ENCODE measurements around the gene PRDM12. TPM values are rescaled to one million over a fixed set of nuclear protein-coding genes. Genes with fewer than 3 reads are reported as not detected.

Gene PRDM12
- not detected for total RNA-seq

DNA sequence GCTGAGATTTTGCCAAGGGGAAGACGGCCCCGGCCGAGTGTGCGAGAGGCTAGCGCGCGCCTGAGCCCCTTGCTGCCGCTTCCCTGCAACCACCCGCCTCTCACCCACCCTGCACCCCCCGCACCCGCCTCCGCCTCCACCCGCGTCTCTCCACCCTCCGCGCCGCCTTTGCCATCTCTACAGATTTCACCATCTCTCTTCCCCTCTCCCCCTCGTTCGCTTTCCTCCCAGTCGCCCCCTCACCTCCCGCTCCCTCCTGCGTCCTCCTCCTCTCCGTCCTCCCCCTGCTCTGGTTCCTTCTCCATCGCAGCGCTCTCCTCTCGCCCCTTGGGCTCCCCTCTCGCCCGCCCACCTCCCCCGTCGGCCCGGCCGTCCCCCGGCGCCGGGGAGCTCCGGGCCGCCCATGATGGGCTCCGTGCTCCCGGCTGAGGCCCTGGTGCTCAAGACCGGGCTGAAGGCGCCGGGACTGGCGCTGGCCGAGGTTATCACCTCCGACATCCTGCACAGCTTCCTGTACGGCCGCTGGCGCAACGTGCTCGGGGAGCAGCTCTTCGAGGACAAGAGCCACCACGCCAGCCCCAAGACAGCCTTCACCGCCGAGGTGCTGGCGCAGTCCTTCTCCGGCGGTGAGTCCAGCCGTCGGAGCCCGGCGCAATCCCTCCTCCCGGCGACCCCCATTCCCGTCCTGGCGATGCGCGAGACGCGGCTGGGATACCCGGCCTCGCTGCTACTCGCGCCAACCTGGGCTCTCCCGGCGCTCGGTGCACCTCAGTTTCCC, at the start of gene PRDM12:
TSS of gene PRDM12 (plus strand) at position 344 of the 778 bp plus-strand sequence. CDS start at position 404, 60 bp downstream.
- ATAC-seq: no peak

DNA sequence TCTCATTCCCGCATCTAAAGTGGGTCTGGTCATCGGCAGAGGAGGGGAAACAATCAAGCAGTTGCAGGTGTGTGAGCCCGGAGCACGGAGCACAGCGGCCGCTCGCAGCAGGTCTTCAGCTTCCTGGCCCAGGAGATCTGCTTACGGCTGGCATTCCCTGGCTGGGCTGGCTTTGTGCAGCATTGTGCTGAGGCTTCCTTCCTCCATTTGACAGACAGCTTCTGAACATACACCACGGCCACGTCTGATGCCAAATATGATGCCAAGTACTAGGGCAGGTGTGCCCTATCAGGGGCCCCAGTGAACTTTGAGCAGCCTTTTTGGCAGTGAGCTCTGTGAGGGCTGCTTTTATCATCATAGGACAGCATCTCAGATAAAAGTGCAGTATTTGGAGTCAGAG, 47.9 kb upstream of the PRDM12 start:
- no peak for ATAC-seq

DNA sequence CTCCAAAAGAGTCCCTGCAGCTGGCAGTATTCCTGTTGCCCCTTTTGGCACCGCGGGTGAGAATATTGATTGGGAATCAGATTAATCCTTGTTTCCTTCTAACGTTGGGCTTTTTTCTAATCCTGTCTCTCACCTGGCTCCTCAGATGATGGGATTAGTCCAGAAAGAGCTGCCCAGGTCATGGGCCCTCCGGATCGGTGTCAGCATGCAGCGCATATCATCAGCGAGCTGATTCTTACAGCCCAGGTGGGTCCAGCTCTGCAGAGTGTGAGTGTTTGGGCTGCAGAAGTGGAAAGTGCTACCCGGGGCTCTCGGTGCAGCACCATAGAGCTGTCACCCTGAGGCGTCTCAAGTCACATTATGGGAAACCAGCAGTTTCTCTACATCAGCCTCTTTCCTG, 40.9 kb upstream of the PRDM12 start:
- ATAC-seq: no peak

DNA sequence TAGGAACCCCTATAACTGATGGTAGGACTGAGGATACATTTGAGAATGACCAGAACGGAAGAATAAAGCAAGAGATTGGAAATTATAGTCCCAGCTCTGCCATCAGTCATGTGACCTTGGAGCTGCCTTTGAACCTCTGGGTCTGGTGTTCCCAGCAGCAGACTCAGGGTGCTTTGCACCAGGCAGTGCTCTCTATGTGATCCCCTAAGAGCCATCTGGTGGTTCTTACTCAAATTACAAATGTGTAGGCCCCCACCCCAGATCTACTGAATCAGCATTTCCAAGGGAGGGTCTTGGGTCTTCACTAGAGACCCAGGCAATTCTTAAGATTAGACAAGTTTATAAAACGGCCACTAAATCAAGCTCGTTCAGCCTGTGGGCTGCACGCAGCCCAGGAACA, 40.2 kb upstream of the PRDM12 start:
- no peak for ATAC-seq

DNA sequence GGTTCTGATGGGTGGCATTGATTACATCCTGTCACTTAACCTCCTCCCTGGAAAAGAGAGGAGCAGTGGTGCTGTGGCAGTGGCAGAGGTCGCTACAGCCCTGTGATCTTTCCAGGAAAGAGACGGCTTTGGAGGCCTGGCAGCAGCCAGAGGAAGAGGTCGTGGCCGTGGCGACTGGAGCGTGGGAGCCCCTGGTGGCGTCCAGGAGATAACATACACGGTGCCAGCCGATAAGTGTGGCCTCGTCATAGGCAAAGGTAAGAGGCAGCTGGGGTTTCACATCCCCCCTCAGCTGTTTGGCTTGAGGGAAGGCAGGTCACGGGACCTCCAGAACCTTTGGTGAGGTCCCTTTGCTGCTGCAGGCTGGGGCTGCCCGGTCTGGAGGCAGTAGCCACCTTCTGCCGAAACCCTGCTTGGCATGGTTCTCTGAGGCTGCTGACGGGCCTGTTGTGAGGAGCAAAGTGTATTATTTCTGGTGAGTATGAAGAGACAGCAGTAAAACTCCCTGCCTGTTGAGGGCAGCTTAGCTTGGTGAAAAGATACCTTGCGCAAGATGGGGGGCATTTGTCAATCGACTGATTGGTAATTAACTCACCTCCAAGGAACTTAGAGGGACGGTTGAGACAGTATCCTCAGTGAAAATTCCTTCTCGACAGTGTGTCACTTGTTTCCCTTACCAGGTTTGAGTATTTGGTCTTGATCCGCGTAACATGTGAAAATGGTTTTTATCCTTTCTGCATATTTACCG, 38.0 kb upstream of the PRDM12 start:
- no peak for ATAC-seq

DNA sequence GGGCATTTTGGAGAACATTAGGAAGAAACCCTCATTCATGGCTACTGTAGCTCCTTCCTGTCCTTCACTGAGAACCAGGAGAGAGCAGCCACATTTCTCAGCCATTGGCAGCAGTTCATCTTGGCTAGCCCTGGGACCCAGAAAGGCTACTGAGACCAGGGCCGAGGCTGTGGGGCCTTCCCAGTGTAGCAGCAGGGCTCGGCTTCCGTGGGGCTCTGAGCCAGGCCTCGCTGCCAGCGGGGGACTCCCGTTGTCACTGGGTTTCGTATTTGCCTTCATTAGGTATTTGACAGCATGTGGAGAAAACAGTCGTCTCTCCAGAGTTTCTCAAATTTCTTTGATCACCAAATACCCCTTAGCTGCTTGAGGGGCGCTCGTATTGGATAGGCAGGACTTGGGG, 37.3 kb upstream of the PRDM12 start:
- no peak for ATAC-seq

DNA sequence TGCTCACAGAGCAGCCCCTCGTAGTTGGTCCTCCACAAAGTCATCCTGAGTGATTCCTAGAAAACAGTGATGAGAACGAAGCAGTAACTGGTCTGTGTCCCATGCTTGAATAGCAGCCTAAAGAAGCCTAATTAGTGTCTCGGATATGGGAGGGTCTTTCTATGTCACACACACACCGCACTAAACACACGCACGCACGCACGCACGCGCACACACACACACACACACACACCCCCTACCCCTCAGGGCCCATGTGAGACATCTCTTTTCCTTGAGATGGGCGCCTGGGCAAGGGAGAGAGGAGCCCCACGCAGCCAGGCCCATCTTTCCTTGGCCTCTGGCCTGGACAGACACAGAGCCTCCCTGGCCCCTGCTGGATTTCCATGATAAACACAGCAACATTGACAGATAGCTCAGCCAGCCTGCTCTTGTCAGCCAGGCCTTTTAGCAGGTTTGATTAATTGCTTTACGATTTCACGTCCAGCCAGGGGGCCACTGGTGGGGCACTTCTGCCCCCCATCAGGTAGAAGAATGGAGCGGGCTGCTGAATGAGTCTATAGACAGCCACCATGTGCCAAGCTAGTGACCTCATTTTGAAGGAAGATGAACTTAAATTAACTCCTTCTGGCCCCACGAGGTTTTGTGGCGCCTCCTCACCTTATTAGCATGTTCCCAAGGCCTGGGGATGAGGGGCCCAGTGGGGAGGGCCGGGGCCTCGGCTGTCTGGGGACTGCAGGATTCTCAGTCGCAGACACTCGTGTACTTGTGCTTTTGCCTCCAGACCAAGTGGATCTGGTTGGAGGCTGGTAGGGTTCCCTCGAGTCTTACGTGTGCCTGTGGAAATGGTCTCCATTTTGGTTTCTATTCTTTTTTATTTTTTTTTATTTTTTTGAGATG, 36.2 kb upstream of the PRDM12 start:
- no peak for ATAC-seq

DNA sequence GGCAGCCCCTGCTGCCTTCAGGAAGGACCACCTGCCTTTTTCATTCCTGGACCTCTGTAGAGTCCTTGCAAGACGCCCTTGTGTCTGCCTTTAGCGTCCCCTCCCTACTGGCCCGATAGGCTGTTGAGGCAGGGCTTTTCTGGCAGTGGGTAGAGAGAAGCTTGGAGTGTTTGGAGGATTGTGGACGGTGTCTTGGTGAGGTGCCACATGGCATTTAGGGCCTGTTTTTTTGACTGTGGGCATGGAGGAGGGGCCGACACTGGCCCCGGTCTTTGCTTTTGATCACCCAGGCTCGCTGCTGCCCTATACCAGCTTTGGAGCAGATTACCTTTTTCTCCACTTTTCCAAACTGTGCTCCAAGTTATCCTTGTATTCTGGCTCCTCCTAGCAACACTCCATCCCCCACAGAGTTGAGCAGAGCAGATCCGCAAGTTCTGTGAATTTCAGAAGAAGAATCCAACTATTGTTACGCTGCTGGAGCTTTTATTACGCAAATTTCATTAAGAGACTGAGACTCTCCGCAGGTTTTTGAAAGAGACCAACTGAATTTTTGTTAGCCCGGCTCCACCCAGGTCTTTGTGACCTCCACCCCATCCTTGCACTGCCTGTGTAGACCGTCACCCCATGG, 34.8 kb upstream of the PRDM12 start:
- no peak for ATAC-seq

DNA sequence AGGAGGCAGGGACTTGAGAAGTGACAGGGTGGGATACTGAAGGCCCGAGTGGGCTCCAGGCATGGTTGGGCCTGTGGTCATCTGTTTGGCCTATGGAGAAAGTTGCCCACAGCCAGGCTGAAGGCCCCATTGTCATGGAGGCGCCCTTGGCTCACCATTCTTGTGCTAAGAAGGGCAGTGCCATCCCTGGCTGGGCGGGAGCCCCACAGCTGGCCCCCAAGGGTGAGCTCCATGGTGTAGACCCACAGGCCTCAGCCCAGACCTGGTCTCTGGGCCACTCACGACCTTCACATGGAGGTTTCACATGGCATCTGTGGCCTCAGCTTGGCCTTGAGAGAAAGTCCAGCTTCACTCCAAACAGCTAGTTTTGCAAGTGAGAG, 34.3 kb upstream of the PRDM12 start:
- ATAC-seq: no peak

DNA sequence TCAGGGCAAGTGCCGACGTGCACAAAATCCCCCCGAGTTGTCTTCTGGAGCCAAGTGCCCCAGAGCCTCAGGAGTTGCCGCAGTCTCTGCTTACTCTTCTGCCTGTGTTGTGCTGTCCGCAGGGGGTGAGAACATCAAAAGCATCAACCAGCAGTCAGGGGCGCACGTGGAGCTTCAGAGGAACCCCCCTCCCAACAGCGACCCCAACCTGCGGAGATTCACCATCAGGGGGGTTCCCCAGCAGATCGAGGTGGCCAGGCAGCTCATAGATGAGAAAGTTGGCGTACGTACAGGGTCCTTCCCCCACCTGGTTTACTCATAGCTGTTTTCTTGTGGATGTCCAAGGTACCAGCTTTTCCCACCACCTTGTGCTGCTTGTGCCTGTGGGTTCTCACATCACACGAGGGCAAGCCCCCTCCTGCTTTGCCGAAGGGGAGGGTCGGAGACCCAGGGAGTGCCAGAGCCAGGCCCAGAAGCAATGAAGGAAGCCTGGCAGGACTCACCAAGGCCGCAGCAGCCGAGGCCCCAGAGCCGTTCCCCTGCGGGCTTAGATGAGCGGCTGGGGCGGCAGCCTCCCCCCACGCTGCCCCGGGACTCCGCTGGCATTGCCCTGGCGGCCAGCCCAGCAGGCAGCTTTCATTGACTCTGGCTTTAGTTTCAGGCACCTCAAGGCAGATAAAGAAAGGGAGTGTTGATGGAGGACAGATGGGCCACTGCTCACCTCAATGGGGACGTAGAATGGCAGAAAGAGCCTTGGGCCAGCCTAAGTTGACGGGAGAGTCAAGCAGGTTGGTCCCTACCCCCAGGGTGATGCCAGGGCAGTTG, 33.7 kb upstream of the PRDM12 start:
- ATAC-seq: no peak

DNA sequence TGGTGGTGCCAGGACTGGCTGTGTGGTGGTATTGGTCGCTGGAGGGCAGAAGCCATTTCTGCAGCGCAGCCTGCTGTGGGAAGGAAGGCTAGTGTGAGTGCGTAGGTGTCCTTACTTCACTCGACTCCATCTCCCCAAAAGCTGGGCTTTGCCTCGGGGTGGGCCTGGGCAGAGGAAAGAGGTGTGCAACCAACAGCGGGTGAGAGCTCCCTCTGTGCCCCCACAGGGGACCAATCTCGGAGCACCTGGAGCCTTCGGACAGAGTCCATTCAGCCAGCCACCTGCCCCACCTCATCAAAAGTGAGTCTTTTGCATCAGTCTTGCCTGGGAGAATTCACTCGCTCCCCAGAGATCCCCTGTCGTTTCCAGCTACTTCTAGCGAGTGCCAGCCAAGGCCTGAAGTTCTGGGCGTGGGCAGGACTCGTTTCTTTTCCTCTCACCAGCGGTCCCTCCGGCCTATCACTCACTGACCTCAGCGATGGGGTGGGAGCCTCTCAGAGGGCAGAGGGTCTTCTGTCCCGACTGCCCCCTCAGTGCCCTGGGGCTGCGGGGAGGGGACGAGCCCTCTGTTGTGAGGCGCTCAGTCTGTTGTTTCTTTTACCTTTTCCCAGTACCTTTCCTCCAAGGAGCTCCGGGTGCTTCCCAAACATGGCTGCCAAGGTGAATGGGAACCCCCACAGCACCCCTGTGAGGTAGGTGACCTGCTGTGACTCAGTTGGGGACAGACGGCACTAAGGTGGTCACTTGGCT, 32.9 kb upstream of the PRDM12 start:
- no peak for ATAC-seq

DNA sequence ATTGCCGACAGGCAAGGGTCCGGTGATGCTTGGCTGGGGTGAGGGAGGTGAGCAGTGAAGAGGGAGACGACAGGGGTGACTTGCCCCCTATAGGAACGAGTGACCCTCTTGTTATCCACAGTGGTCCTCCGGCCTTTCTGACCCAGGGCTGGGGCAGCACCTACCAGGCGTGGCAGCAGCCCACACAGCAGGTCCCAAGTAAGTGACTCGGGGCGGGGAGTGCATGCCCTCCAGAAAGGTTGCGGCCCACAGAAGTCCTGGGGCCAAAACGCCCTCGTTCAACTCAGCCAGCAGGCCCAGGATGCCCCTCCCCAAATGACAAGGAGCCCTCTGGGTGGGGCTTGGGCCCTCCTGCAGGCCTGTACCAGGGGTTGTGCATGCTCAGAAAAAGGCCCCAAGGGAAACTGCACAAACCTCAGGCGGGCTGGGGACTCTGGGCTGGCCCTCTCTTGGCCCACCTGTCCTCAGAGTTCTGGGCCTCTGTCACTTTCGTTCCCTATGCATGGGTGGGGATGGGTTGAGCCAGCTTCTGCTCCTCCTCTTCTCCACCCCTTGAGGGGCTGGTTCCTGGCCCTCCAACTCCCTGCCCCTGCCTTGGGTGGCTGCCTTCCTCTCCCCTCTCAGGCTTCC, 32.2 kb upstream of the PRDM12 start:
- ATAC-seq: no peak

DNA sequence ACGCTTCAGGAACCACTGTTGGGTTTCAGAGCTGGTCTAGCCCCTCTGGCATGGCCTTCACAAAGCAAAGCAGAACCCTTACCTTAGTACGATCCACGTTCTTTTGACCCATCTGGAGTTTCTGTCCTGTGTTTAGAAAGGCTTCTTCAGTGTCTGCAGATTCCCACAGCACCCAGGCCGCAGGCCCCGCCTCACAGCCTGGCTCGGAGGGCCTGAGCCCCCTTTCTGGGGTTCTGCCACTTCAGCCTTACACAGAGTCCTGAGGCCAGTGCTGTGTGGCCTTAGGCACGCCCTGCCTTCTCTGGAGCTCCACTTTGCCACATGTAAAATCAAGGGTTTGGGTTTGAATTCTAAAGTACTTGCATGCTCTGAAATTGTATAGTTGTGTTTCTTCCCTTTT, 31.6 kb upstream of the PRDM12 start:
- ATAC-seq: no peak

DNA sequence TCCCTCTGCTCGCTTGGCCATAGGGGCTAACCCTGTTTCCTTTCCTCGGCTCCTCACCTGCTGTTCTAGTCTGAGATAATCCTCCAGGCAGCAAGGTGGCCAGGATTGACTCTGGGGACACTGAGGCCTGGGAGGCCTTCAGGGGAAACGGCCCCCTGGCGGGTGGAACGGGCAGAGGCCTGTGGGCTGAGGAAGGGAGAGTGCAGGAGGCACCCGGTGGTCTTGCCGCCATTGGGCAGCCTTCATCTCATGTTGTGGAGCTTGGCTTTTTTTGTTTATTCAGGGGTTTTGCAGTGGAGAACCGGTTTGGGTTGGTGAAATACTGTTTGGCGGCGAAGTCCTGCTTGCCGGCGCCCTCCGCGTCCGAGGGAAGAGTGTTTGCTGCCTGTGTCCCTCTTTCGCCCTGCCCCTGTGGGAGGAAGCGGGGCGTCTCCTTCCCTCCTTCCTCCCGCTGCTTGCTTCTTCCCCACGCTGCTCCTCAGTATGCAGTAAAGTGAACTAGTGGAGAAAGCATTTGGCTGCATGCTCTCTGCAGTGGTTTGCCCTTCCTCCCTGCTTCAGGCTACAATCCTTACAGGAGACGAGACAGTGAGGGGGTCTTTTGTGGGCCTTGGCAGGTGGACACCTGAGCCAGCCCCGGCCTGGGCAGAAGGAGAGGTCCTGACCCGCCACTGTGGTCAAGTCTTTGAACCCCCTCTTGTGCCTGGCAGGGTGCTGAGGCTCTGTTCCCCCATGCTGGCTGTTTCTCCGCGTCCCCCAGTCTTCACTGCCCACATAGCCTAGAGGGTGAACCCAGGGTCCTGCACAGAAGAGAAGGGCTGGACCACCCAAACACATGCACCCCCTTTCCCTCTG, 30.8 kb upstream of the PRDM12 start:
- ATAC-seq: no peak

DNA sequence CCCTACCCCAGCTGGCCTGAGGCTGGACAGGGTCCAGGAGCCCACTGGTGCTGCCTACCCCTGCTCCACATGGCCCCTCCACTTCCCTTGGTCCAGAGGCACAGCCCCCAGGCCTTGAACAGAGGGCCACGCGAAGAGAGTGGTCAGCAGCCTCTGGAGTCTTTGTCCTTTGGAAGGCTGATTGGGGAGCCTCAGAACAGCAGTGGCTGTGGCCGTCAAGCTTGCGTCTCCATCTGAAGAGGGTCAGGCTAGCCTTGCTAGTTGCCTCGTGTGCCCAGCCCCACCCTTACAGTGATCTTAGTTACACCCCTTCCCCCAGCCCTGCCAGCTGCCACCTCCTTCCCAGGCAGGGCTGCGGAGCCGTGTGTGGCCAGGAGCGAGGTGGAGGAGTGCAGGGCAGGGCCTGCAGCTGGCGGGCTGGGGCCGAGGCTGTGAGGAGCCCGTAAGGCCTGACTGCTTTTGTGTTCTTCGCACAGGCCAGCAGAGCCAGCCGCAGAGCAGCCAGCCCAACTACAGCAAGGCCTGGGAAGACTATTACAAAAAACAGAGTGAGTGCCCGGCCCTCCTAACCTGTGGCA, 30.1 kb upstream of the PRDM12 start:
- ATAC-seq: no peak

DNA sequence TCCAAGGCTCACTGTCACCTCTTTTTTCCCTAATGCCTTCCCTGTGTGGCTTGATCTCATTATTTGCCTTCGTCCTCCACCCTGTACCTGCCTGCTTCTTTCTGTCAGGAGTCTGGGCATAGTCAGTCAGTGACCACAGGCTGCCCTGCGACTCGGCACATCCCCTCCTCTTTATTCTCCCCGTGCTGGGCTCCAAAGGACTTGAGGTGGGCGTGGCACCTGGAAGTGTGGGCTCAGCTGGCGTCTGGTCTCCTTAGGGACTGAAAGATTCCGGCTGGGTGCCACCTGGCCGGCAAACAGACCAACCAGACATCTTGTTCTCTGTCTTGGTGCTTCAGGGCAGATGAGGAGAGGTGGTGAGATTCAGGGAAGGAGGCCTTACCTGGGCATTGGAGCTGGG, 29.6 kb upstream of the PRDM12 start:
- ATAC-seq: no peak

DNA sequence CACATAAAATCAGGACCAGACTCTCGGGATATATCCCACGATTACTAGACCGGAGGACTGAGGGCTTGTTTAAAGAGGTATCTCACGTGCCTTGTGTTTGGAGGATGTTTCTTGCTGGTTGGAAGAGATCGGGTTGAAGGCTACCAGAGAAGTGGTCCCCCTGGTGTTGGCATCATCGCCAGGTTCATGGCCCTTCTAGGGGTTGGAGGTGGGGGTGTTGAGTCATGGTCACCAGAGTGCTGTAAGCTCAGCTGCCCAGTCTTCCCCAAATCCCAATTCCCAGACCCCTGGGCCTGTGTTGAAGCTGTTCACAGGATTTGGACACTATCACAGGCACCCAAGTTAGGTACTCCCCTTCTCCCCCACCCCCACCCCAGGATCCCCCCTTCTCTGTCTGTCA, 29.1 kb upstream of the PRDM12 start:
- ATAC-seq: no peak

DNA sequence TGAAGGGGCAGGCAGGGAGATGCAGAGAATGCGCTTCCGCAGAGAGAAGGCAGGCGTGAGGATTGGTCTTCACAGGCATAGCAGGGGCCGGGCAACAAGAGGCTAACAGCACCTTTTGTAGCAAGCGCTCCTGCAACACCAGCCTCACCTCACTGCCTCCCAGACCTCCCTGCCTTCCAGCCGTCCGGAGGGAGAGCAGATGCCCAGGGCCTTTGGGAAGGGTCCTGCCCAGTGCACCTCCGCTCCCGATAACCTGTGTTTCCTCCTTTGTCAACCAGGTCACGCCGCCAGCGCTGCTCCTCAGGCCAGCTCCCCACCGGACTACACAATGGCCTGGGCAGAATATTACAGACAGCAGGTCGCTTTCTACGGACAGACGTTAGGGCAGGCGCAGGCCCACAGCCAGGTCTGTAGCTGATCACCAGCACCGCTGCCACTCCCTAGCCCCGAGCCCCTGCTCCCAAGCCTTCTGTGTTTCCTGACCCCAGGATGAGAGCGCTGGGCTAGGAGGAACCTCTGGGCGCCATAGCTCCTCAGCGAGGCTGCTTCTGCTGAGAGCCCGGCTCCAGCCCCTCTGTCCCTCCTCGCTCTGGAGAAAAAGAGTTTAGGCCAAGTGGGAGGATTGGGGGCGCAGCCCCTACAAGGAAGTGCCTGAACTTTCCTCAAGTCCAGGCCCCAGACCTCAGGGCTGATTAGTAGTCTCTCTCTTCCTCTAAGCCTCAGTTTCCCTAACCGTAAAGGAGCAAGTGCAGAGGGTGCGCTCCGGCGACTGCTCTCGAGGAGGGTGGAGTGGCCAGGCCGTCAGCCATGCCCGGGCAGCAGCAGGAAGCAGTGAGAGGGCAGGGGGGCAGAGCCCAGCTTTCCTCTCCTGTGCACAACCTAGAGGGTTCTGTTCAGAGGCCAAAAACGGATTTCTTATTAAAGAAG, 28.4 kb upstream of the PRDM12 start:
- ATAC-seq: no peak

Data from esophagus mucosa (tissue), 1 donor.